Stimulated activated naive CD8-positive, alpha-beta T cell treated with anti-CD3 and anti-CD28 coated beads, Interleukin-15, amount 100 ng/mL, for 72 hours (primary cell): ENCODE measurements around the gene ITIH1.
A peak's percentile ranks its signal among the peaks of the same experiment; 100 is the strongest.

ENCODE experiments used
- ATAC-seq: fragments of 150-1000 bp; cut with Tn5 transposase; 2 replicates; pipeline ENCODE4 v1.10.0; 2021; ENCODE audit warnings: mild to moderate bottlenecking, moderate library complexity
- DNase-seq, 2 donors: peaks; one replicate each; pipeline ENCODE4 v3.0.0; 2021 to 2022
- H3K27ac Mint-ChIP-seq, 2 donors: one replicate each; pipeline ENCODE4 v1.8.0; 2022; ENCODE audit warnings: mild to moderate bottlenecking in 2 of 2, mixed read lengths in 2 of 2, moderate library complexity in 2 of 2
- H3K27me3 Mint-ChIP-seq: one replicate; pipeline ENCODE4 v1.8.0; 2022; ENCODE audit warnings: mixed read lengths
- H3K4me1 Mint-ChIP-seq: one replicate; pipeline ENCODE4 v1.8.0; 2022; ENCODE audit warnings: mild to moderate bottlenecking, mixed read lengths
- H3K4me3 Mint-ChIP-seq, 2 donors: one replicate each; pipeline ENCODE4 v1.8.0; 2022; ENCODE audit warnings: mild to moderate bottlenecking in 2 of 2, mixed read lengths in 2 of 2, moderate library complexity in 1 of 2
- H3K9me3 Mint-ChIP-seq, 2 donors: one replicate each; pipeline ENCODE4 v1.8.0; 2022; ENCODE audit warnings: mixed read lengths in 2 of 2

Gene ITIH1

DNA sequence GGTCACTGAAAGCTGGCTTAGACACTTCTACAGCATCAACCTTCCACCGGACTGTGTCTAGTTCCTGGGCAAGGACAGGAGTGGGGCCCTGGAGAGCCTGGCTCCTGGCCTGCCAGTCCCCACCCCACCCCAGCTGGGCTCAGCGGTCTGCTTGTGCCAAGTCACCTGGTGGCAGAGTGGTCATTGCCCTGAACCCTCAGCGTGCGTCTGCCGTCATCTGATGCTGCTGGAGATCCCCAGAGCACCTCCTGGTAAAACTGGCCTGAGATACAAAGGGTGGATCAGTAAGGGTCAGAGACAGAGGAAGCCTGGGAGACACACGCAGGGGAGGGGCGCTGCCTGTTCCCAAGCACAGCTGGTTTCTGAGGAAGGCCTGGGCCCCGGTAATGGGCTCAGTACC, 36.4 kb downstream of the ITIH1 start:
- no peak for ATAC-seq
- DNase-seq = no peak
- H3K9me3 Mint-ChIP-seq = no peaks in the 10 kb centered on the region

DNA sequence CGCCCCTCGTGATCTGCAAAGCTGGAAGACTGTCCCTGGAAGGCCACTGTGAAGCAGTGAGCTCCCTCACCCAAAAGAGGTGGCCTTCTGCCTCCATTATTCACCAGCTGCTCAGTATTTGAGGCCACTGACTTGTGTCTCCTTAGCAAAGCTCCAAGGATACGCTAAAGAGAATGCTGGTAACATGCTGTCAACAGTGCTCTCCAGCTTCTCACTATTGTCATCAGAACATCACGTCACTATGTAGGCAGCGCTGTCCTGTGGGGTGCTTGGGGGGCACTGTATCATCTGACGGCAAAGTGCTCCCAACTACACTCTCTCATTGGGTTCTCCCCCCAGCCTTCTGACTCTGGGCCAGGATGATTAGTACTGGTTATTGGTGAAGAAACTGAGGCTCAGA, 38.8 kb downstream of the ITIH1 start:
- Mint-ChIP-seq H3K4me3 (no peak overlapping the region), H3K27me3 (no peaks in the 10 kb centered on the region), H3K27ac (no peak overlapping the region), H3K9me3 (no peaks in the 10 kb centered on the region), H3K4me1 (no peaks in the 10 kb centered on the region)
- ATAC-seq (no peak), DNase-seq (no peak)

More for the DNA sequence above, 36.4 kb downstream of the ITIH1 start:
- no peaks in the 10 kb centered on the region for H3K4me1 Mint-ChIP-seq
- H3K4me3 Mint-ChIP-seq = no peak overlapping the region
- H3K27ac Mint-ChIP-seq = peak overlapping the region in 1 of 2 donors; percentile 49
- H3K27me3 Mint-ChIP-seq = no peaks in the 10 kb centered on the region

DNA sequence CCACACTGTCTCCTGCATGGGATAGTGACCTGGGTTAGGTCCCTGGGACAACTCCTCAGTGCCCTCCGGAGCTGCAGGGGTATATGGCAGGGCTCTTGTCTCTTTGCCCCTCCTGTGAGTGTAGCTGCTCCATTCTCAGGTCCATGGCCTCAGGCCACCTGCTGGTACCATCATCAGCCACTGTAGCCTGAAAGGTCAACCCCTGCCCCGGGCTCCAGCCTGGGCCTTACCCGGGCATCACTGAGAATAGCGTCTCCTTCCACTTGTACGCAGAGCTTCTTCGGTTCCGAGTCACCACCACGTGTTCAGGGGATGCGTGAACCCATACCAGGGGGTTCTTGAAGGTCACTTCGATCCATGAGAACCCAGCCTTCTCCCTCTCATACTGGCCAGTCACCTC, 39.3 kb downstream of the ITIH1 start:
- no peak for ATAC-seq
- H3K27ac Mint-ChIP-seq = peak overlapping the region in 1 of 2 donors; percentile 55
- DNase-seq = no peak
- no peak overlapping the region for H3K4me3 Mint-ChIP-seq
- no peaks in the 10 kb centered on the region for H3K4me1 Mint-ChIP-seq
- H3K27me3 Mint-ChIP-seq = no peaks in the 10 kb centered on the region
- H3K9me3 Mint-ChIP-seq = no peaks in the 10 kb centered on the region

DNA sequence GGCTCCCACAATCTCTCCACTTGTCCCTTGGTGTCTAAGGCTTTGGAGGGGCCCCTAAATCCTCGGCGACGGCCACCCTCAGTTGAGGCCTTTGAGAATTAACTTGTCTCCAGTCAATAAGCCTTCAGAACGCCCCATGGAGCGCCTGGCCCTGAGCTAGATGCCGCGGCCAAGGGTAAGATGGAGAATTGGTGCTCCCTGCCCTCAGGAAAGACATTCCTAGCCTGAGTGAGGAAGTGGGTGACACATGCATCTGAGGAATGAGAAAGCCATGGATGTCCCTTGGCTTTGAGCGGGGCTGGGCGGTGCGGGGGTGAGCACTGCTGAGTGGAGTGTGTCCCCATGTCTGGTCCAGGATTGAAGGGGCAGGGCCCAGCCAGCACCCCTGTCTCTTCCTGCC, 39.8 kb downstream of the ITIH1 start:
- DNase-seq (no peak), ATAC-seq (peak; percentile 16)
- no peak overlapping the region for H3K4me3 Mint-ChIP-seq
- H3K27ac Mint-ChIP-seq = peak overlapping the region in 1 of 2 donors; percentile 55
- H3K4me1 Mint-ChIP-seq = no peaks in the 10 kb centered on the region
- no peaks in the 10 kb centered on the region for H3K27me3 Mint-ChIP-seq
- H3K9me3 Mint-ChIP-seq = no peaks in the 10 kb centered on the region

DNA sequence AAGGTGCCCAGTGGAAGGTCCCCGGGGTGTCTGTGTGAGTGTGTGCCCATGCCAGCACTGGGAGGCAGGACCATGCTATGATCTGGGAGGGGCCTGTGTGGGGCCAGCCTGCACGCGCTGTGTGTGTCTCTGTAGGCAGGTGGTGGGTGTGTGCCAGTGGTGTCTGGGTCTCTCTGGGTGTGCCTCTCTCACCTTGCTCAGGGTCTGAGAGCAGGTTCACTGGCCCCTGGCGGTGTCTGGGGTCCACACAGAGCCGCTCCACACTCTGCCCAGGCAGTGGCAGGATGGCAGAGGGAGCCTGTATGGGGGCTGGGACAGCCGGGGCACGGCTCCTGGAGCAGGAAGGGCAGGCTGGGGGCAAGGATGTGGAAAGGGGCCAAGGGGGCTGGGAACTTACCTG, 40.5 kb downstream of the ITIH1 start:
- Mint-ChIP-seq H3K27me3 (no peaks in the 10 kb centered on the region), H3K4me3 (no peak overlapping the region), H3K4me1 (no peaks in the 10 kb centered on the region), H3K27ac (peak overlapping the region in 1 of 2 donors; percentile 44), H3K9me3 (no peaks in the 10 kb centered on the region)
- no peak for DNase-seq
- ATAC-seq = no peak

DNA sequence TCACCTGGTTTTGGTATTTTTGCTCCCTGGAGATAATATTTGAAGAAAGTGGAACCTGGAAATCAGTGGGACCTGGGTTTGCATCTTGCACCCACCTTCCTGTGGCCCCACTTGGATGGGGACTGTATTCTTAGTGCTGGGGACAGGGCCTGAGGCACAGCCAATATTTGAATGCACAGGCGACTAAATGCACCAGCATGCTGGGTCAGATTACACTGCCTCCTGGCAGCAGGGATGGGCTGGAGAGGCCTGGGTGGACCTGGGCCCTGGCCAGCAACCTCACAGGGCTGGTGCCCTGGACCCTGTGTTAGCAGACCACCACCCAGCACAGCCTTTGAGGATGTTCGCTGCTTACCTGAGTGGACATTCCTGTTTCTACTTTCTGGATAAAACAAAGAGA, 42.5 kb downstream of the ITIH1 start:
- Mint-ChIP-seq H3K27me3 (no peaks in the 10 kb centered on the region), H3K4me3 (no peak overlapping the region), H3K27ac (no peak overlapping the region), H3K4me1 (no peaks in the 10 kb centered on the region), H3K9me3 (no peaks in the 10 kb centered on the region)
- DNase-seq = no peak
- ATAC-seq = no peak

DNA sequence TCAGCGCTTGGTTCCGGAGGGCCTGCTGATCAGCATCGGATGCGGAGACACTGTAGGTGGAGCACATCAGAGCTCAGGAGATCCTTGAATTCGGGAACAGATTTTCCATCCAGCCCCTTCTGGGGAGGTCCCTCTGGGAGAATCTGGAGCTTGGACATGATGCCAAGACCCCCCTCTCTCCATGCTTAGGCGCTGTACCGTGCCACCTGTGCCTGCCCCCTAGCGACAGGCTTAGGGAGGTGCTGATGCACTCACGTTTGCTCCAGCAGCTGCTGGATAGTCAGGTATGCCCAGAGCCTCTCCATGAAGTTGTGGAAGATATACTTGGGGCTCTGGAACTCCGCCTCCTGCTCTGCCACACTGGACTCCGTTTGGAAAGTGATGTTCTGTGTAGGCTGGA, 43.3 kb downstream of the ITIH1 start:
- H3K27me3 Mint-ChIP-seq = no peaks in the 10 kb centered on the region
- H3K9me3 Mint-ChIP-seq = no peaks in the 10 kb centered on the region
- no peaks in the 10 kb centered on the region for H3K4me1 Mint-ChIP-seq
- peak; percentile 23 to 30 for DNase-seq
- no peak overlapping the region for H3K4me3 Mint-ChIP-seq
- ATAC-seq = peak; percentile 64
- H3K27ac Mint-ChIP-seq = no peak overlapping the region

DNA sequence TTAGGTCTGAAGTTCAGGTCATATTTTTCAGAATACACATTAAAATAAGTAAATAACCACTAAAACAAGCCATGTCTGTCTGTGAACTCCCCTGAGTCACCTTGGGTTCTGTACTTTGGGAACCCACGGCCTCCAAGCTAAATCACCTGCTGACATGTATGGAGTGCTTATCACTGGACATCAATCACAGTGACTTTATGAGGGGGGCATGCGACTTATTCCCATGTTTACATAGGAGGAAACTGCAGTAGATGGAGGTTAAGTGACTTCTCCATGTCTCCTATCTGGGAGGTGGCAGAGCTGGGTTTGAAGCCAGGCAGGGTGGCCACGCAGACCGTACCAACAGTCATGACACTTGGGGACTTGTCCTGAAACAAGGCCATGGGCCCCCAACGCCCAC, 45.0 kb downstream of the ITIH1 start:
- H3K27me3 Mint-ChIP-seq = no peaks in the 10 kb centered on the region
- DNase-seq (no peak), ATAC-seq (no peak)
- no peak overlapping the region for H3K4me3 Mint-ChIP-seq
- no peak overlapping the region for H3K27ac Mint-ChIP-seq
- H3K9me3 Mint-ChIP-seq = no peaks in the 10 kb centered on the region
- no peaks in the 10 kb centered on the region for H3K4me1 Mint-ChIP-seq

DNA sequence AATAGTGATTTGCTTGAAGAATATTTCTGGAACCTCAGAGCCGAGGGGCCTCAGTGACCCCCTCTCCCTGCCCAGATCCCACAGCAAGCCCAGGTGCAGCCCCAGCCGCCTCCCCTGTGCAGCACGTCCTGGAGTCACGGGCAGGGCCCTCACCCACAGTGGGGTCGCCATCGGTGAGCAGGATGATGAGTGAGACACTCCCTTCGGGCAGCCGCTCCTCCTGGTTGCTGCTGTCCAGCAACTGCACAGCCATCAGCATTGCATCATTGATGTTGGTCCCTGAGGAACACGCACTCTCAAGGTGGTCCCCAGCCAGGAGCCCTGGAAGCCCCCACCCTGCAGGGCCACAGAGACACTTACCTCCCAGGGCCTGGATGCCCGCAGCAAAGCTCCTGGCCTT, 46.6 kb downstream of the ITIH1 start:
- Mint-ChIP-seq H3K4me3 (no peak overlapping the region), H3K9me3 (no peaks in the 10 kb centered on the region), H3K27ac (peak overlapping the region in 1 of 2 donors; percentile 34), H3K27me3 (no peaks in the 10 kb centered on the region), H3K4me1 (no peaks in the 10 kb centered on the region)
- ATAC-seq (no peak), DNase-seq (no peak)

DNA sequence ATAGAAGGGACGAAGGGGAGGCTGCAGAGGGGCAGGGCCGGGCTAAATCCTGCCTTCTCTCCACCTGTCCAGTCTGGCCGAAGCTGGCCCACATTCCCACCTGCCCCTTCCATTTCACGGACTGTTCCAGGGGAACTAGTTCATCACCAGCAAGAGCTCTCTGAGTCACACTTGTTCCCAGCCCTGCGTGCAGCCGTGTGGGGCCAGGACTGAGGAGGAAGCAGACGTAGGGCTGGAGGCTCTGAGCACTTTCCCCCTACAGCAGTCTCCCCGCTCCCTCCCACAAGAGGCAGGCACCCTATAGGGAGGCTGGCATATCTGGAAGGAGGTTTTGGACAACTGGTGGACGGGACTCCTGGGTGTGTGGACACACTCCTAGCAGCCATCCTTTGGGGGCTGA, 50.0 kb downstream of the ITIH1 start:
- Mint-ChIP-seq H3K4me1 (peaks cover 9% of the 10 kb centered on the region), H3K4me3 (no peak overlapping the region), H3K27me3 (no peaks in the 10 kb centered on the region), H3K27ac (no peak overlapping the region), H3K9me3 (no peaks in the 10 kb centered on the region)
- ATAC-seq (no peak), DNase-seq (no peak)

DNA sequence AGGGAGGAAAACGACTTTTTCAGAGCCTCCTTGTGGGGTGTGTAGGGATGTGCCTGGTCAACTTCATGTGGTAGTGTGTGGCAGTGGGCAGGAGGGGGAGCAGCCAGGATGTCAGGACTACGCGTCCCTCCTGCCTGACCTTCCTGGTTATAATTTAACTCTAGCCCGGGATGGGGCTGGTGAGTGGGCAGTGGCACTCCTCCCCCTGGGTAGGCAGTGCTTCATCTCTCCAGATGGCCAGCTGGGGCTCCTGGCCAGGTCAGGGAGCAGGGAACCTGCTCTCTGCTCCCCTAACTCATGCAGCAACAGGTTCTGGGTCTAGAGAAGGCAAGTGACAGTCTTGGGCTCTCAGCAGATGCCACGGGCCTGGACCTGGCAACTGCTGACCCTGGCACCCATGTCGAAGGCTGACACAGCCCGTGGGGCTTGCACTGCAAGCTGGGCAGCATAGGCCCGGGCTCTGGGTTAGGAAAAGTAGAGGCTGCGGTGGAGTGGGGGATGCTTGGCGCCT, 50.5 kb downstream of the ITIH1 start:
- Mint-ChIP-seq H3K27ac (peak overlapping the region in 1 of 2 donors; percentile 69), H3K27me3 (no peaks in the 10 kb centered on the region), H3K4me3 (no peak overlapping the region), H3K9me3 (no peaks in the 10 kb centered on the region), H3K4me1 (peaks cover 9% of the 10 kb centered on the region)
- ATAC-seq (no peak), DNase-seq (no peak)

DNA sequence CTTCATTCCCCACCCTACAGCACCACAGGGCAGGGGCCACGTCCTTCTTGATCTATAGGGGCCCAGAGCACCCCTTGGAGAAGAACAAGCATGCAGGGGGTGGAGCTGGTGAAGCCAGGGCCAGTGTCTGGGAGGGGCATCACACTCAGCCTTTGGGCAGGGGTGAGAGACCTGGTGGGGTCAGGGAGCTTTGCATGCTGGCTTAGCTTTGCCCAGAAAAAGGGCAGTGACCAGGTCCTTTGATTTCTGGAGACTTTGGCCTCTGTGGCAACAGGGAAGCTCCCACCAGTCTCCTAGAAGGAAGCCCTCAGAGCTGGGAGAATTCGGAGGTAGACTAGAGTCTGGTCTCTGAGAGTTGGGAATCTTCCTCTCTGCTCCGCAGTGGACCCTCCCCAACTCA, 52.1 kb downstream of the ITIH1 start:
- no peak overlapping the region for H3K27ac Mint-ChIP-seq

DNA sequence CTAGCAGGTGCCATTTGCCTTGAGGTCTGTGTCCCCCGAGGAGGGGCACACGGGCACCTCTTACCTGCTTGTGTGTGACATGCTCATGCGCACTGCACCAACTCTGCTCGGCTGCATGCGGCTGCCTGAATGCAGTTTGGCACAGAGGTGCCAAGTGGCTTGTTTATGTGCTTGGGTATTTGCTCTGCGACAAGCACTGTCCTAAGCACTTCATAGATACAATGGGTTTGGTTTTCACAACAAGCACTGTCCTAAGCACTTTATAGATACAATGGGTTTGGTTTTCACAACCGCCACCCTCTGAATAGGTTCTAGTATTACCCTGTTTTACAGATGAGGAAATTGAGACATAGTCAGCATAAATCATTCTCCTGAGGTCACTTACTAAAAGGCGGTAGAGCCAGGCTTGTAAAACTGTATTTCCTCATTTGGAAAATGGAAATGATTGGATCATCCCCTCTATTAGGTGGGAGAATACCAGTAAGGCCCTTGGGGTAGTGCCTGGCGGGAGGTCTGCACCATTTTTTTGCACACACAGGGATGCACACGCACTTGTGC, 52.6 kb downstream of the ITIH1 start:
- no peaks in the 10 kb centered on the region for H3K9me3 Mint-ChIP-seq
- no peaks in the 10 kb centered on the region for H3K27me3 Mint-ChIP-seq

More for the DNA sequence above, 52.1 kb downstream of the ITIH1 start:
- no peaks in the 10 kb centered on the region for H3K27me3 Mint-ChIP-seq
- DNase-seq (no peak), ATAC-seq (no peak)
- no peak overlapping the region for H3K4me3 Mint-ChIP-seq
- H3K9me3 Mint-ChIP-seq = no peaks in the 10 kb centered on the region
- peaks cover 9% of the 10 kb centered on the region for H3K4me1 Mint-ChIP-seq

DNA sequence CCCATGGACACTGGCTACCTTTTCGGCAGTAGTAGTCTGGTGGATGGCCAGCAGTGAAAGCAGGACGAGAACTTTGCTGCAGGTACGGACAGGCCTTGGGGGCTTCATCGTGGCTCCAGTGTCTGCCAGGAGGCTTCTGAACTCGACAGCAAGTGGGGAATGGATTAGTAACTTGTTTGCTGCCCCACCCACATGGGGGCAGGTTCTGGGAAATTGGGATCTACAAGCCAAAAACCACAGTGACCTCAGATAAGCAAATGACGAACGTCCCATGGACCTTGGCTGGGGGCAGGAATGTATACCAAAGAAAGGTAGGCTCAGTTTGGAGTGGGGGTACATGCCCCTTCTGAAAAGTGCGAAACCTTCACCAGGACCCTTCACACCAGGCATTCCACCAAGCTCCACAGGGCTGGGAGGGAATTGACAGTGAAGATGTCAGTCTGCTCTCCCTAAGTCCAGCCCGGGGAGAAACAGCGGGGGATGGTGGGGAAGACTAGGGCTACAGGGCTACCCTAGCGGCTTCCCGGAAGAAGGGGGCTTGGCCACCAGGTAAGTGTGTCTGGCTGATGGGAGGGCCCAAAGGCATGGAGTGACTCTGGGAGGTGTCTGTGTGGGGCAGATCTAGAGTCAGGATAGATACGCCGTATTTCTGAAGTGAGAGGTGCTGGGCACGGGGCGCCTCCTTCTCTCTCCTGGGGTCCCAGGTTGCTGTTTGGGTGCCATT, 53.3 kb downstream of the ITIH1 start, which contains the start of gene ITIH4:
TSS of gene ITIH4 (minus strand) at position 138 of the 724 bp plus-strand sequence. CDS start at position 108, 30 bp downstream.
- Mint-ChIP-seq H3K9me3 (no peaks in the 10 kb centered on the region), H3K27ac (peak within 1 kb of the TSS; percentile 19 to 83), H3K27me3 (no peaks in the 10 kb centered on the region), H3K4me3 (no peak within 1 kb of the TSS), H3K4me1 (peaks cover 9% of the 10 kb centered on the region)
- no peak for DNase-seq
- ATAC-seq = no peak

More for the DNA sequence above, 52.6 kb downstream of the ITIH1 start:
- peaks cover 9% of the 10 kb centered on the region for H3K4me1 Mint-ChIP-seq
- no peak for DNase-seq
- no peak overlapping the region for H3K4me3 Mint-ChIP-seq
- no peak overlapping the region for H3K27ac Mint-ChIP-seq
- ATAC-seq = no peak

DNA sequence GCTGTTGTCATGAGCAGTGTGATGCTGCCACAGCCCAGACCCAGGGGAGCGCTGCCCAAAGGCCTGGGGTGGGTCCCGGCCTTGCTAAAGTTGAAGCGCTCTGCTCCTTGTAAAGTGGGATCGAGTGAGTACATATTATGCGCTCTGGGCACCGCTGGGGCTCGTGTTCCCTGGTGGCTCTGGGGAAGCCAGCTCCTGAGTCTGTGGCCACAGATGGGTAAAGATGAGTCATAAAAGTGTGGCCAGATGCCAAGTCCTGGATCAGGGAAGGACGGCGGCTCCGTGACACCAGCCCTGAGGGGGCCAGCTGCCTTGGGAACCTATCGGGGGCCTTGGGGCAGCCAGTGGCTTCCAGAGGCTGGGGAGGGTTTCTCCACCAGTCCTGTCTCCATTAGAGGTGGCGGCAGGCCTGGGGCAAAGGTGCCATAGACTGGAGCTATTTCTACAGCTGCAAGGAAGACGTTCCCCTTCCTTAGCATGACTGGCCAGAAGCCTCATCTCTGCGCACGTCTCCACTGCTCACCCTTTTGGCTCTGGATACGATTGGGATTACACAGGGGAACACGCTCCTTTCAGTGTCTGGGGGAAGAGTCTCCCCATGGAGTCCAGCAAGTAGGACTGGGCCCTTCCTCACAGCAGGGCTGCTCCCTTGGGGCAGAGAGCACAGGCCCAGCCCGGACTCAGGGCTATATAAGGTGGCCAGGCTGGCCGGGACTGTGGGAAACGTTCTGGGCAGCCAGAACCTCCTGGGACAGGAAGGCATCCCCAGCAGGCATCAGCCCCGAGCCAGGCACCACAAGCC, 54.3 kb downstream of the ITIH1 start:
- no peak overlapping the region for H3K4me3 Mint-ChIP-seq
- no peaks in the 10 kb centered on the region for H3K27me3 Mint-ChIP-seq
- DNase-seq (no peak), ATAC-seq (no peak)
- peak overlapping the region; percentile 19 to 83 for H3K27ac Mint-ChIP-seq
- no peaks in the 10 kb centered on the region for H3K9me3 Mint-ChIP-seq
- peaks cover 9% of the 10 kb centered on the region for H3K4me1 Mint-ChIP-seq

DNA sequence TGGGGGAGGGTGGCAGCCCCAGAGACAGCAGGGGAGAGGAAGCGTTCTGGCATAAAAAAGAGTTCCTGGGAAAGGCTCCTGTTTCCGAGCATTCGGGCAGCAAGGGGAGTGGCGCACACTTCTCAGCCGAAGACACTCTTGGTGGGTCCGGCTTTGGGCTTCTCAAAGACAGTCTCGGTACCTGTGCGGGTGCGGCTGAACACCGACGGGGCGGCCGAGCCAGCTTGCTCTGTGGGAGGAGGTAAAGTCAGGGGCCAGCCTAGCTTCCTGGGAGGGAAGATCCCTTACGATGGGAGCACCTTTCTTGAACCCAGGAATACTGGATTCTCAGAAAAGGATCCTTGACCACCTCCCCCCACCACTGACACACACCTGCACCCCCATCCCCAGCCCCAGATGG, 55.8 kb downstream of the ITIH1 start:
- ATAC-seq (no peak), DNase-seq (no peak)
- no peak overlapping the region for H3K4me3 Mint-ChIP-seq
- no peaks in the 10 kb centered on the region for H3K27me3 Mint-ChIP-seq
- H3K27ac Mint-ChIP-seq = no peak overlapping the region
- no peaks in the 10 kb centered on the region for H3K9me3 Mint-ChIP-seq
- peaks cover 16% of the 10 kb centered on the region for H3K4me1 Mint-ChIP-seq
